ENCODE results near the gene APOBEC3A.

DNA sequence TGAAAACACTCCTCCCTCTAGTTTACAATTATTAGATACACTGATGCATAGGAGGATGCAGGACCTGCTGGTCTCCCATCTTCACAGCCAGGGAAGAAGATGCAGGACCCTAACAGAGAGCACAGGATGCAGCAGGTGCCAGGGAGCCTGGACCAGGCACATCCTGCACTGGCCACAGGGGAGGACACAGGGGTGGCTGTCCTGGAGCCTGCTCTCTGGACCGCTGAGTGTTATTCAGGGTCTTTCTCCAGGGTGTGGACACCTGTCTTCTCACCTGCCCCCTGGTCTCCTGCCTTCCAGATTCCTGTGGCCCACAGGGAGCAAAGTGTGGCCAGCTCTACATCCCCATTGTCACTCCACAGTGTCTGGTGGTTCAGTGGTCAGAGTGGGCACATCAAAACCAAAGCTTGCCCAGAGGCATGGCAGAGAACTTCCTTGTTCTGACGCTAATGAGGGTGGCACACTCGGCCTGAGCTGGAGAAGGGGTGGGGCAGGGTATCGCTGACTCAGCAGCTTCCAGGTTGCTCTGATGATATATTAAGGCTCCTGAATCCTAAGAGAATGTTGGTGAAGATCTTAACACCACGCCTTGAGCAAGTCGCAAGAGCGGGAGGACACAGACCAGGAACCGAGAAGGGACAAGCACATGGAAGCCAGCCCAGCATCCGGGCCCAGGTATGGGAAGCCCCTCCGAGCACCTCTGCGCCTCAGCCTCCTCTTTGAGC, at the start of gene APOBEC3A:
- TF ChIP-seq, protein P1, sequence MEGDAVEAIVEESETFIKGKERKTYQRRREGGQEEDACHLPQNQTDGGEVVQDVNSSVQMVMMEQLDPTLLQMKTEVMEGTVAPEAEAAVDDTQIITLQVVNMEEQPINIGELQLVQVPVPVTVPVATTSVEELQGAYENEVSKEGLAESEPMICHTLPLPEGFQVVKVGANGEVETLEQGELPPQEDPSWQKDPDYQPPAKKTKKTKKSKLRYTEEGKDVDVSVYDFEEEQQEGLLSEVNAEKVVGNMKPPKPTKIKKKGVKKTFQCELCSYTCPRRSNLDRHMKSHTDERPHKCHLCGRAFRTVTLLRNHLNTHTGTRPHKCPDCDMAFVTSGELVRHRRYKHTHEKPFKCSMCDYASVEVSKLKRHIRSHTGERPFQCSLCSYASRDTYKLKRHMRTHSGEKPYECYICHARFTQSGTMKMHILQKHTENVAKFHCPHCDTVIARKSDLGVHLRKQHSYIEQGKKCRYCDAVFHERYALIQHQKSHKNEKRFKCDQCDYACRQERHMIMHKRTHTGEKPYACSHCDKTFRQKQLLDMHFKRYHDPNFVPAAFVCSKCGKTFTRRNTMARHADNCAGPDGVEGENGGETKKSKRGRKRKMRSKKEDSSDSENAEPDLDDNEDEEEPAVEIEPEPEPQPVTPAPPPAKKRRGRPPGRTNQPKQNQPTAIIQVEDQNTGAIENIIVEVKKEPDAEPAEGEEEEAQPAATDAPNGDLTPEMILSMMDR (optimal IDR thresholded peaks at IDR 0.05 in 1 of 3, IDR thresholded peaks at IDR 0.05 in 1 of 3, conservative IDR thresholded peaks at IDR 0.05 in 1 of 3; ENCODE audit: extremely low read depth in 1 of 3, insufficient read depth in 2 of 3, low read length in 3 of 3): no peak
- no peak for TF ChIP-seq EZH2 (IDR thresholded peaks at IDR 0.05; ENCODE audit: low read length)

Data from keratinocyte (primary cell).